ENCODE results near the gene ADH4.

DNA sequence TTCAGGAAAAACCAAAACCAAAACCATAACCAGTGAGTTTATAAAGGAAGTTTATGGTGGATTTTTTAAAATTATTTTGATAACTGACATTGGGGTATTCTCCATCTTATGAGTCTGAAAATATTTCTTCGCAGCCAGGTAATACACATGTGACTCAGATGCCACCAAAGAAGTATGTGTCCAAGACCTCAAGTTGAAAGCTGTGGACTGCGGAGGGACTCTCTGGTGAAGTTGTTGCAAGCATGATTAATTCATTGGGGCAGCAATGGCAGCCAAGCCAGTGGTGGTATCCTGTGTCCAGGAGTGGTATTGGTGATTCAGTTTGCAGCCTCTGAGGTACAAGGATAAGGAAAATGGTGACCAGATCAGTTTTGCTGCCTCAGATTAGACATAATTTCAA lies 41.5 kb downstream of the ADH4 start:
- TF ChIP-seq, protein P1, sequence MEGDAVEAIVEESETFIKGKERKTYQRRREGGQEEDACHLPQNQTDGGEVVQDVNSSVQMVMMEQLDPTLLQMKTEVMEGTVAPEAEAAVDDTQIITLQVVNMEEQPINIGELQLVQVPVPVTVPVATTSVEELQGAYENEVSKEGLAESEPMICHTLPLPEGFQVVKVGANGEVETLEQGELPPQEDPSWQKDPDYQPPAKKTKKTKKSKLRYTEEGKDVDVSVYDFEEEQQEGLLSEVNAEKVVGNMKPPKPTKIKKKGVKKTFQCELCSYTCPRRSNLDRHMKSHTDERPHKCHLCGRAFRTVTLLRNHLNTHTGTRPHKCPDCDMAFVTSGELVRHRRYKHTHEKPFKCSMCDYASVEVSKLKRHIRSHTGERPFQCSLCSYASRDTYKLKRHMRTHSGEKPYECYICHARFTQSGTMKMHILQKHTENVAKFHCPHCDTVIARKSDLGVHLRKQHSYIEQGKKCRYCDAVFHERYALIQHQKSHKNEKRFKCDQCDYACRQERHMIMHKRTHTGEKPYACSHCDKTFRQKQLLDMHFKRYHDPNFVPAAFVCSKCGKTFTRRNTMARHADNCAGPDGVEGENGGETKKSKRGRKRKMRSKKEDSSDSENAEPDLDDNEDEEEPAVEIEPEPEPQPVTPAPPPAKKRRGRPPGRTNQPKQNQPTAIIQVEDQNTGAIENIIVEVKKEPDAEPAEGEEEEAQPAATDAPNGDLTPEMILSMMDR (conservative IDR thresholded peaks at IDR 0.05; ENCODE audit: low read depth, low read length): no peak
- no peak for TF ChIP-seq EZH2 (IDR thresholded peaks at IDR 0.05; ENCODE audit: low read length, unreplicated experiment)

Data from PC-3 (cell line).